Tibial nerve (tissue), 4 donors: Measurements from ENCODE around the gene CDH11. TPM values are rescaled to one million over a fixed set of nuclear protein-coding genes. Genes with fewer than 3 reads are reported as not detected.

Experiments
- DNase-seq, 2 donors: peaks; one replicate each; pipeline ENCODE4 v3.0.0-alpha.2; 2019; ENCODE audit warnings: low spot score in 2 of 2
- H3K27ac ChIP-seq, 4 donors: fragments of 200-600 bp; sonication (generic) in 3 of 4; one replicate each; pipeline ENCODE4 v1.5.1; 2017 to 2019; ENCODE audit warnings: mild to moderate bottlenecking in 1 of 4
- H3K27me3 ChIP-seq, 2 donors: fragments of 200-600 bp; sonication (generic) in 1 of 2; one replicate each; pipeline versions ENCODE4 v1.5.1 to v1.6.0; 2017 to 2019
- H3K36me3 ChIP-seq, 3 donors: fragments of 200-600 bp; sonication (generic); one replicate each; pipeline ENCODE4 v1.5.1; 2018 to 2019
- H3K4me1 ChIP-seq, 4 donors: fragments of 200-600 bp; sonication (generic) in 3 of 4; one replicate each; pipeline ENCODE4 v1.5.1; 2017 to 2019
- H3K4me3 ChIP-seq, 4 donors: fragments of 200-600 bp; sonication (generic) in 3 of 4; one replicate each; pipeline ENCODE4 v1.5.1; 2017 to 2019; ENCODE audit warnings: mild to moderate bottlenecking in 1 of 4, moderate library complexity in 1 of 4
- H3K9me3 ChIP-seq, 4 donors: fragments of 200-600 bp; sonication (generic) in 3 of 4; one replicate each; pipeline ENCODE4 v1.5.1; 2017 to 2019
- EP300 ChIP-seq, 2 donors: sonication (generic); formaldehyde crosslinking; IDR thresholded peaks; one replicate each; pipeline ENCODE4 v1.6.1; 2017; ENCODE audit warnings: antibody characterized with exemption in 2 of 2, mild to moderate bottlenecking in 1 of 2
- POLR2A ChIP-seq, 2 donors: fragments of 450-650 bp; IDR thresholded peaks; one replicate each; pipeline ENCODE4 v1.6.1; 2017; ENCODE audit warnings: antibody characterized with exemption in 2 of 2, mild to moderate bottlenecking in 2 of 2, moderate library complexity in 2 of 2
- WGBS, 2 donors: methylation state at CpG; one replicate each; pipeline ENCODE4 v1.1.5; 2018; 5-methylcytosine and 5-hydroxymethylcytosine counted together
- total RNA-seq, 4 donors: library from RNA; depleted of rRNA; stranded (reverse); fragments of >200 nt; gene quantifications; one replicate each; pipeline ENCODE4 v1.1.0, GENCODE V29; 2016
- TF ChIP-seq, protein P1 (sequence below), 5 experiments: fragments of 200-600 bp in 3 of 5; fragments of 450-650 bp in 2 of 5; sonication (generic) in 3 of 5; IDR thresholded peaks; one replicate each; pipeline ENCODE4 v1.5.1; 2016 to 2019; ENCODE audit warnings: antibody characterized with exemption in 5 of 5, mild to moderate bottlenecking in 3 of 5, moderate library complexity in 2 of 5

Gene CDH11
- total RNA-seq, 4 donors from 2014 or later, result 72.6 to 265 (median 98.1) TPM

DNA sequence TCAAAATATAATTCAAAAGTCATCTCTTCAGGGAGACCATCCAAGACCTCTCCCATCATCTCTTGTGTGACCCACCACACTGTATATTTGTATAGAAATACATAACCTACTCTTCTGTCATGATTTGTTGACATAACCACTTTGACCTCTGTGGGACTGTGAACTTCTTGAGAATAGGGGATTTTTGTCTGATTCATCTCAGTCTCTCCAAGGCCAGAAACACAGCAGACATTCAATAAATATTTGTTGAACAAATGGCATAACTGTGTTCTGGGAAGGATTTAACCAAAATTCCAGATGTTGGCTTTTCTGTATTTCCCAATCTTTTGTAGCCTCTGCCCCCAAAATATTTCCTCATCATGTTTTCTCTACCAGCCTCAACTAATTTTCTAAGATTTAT is 169.7 kb downstream of the CDH11 start:
- peak overlapping the region in 1 of 4 donors; percentile 29 for H3K27ac ChIP-seq
- DNase-seq, result no peak
- H3K4me1 ChIP-seq, result no peaks in the 10 kb centered on the region
- H3K27me3 ChIP-seq, result no peaks in the 10 kb centered on the region
- H3K36me3 ChIP-seq, result peaks cover 0 to 41% (median 0%) of the 10 kb centered on the region in 3 donors
- H3K9me3 ChIP-seq, result no peaks in the 10 kb centered on the region
- no peak overlapping the region for H3K4me3 ChIP-seq
- TF ChIP-seq POLR2A (IDR thresholded peaks at IDR 0.05) (no peak), EP300 (IDR thresholded peaks at IDR 0.05) (no peak)
- TF ChIP-seq, protein P1, sequence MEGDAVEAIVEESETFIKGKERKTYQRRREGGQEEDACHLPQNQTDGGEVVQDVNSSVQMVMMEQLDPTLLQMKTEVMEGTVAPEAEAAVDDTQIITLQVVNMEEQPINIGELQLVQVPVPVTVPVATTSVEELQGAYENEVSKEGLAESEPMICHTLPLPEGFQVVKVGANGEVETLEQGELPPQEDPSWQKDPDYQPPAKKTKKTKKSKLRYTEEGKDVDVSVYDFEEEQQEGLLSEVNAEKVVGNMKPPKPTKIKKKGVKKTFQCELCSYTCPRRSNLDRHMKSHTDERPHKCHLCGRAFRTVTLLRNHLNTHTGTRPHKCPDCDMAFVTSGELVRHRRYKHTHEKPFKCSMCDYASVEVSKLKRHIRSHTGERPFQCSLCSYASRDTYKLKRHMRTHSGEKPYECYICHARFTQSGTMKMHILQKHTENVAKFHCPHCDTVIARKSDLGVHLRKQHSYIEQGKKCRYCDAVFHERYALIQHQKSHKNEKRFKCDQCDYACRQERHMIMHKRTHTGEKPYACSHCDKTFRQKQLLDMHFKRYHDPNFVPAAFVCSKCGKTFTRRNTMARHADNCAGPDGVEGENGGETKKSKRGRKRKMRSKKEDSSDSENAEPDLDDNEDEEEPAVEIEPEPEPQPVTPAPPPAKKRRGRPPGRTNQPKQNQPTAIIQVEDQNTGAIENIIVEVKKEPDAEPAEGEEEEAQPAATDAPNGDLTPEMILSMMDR (IDR thresholded peaks at IDR 0.05), result no peak

DNA sequence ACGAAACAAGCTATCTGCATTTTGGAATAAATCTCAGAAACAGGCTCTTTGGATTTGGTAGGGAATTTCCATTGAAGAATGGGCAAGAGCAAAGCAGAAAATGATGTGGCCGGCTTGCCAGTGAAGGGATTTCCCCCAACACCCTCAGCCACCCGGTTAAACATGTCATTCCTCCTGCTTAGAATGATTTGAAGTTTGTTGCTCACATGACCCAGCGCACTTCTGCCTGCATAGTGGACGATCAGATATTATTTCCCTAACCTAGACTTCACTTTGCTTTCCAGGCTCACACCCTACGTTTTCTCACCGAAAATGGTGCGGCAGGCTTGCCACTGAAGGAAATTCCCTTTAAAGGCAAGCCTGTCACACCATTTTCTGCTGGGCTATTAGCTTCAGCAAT is 170.7 kb downstream of the CDH11 start:
- no peak for DNase-seq
- 92 to 94% methylated on average over 8 of the region's 8 CpGs for WGBS, 2 donors
- H3K9me3 ChIP-seq, result no peaks in the 10 kb centered on the region
- H3K4me1 ChIP-seq, result no peaks in the 10 kb centered on the region
- peaks cover 0 to 34% (median 0%) of the 10 kb centered on the region in 3 donors for H3K36me3 ChIP-seq
- TF ChIP-seq EP300 (IDR thresholded peaks at IDR 0.05) (no peak), POLR2A (IDR thresholded peaks at IDR 0.05) (no peak)
- TF ChIP-seq, protein P1 (IDR thresholded peaks at IDR 0.05), result no peak
- H3K27me3 ChIP-seq, result no peaks in the 10 kb centered on the region
- no peak overlapping the region for H3K27ac ChIP-seq
- no peak overlapping the region for H3K4me3 ChIP-seq

DNA sequence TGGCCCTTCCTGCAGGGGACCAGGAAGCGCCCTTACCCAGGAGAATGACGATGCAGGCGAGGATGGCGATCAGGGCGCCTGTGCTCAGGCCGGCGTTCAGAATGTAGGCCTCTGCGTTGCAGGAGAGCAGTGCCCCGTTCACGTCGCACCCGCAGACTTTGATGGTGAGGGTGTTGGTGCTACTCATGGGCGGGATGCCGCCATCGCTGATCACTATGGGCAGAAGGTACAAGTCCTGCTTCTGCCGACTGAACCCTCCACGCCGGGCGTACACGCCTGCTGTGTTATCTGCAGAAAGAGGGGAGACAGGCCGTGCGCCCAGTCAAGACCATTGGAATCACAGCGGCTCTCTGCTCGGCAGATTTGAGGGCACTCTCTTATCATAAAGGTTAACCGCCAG is 171.1 kb downstream of the CDH11 start:
- no peak for DNase-seq
- TF ChIP-seq EP300 (IDR thresholded peaks at IDR 0.05) (no peak), POLR2A (IDR thresholded peaks at IDR 0.05) (no peak)
- TF ChIP-seq, protein P1 (IDR thresholded peaks at IDR 0.05), result no peak
- WGBS, 2 donors, result 96 to 97% methylated on average over 25 of the region's 25 CpGs
- no peaks in the 10 kb centered on the region for H3K9me3 ChIP-seq
- H3K36me3 ChIP-seq, result peaks cover 0 to 34% (median 0%) of the 10 kb centered on the region in 3 donors
- H3K27ac ChIP-seq, result no peak overlapping the region
- H3K4me1 ChIP-seq, result no peaks in the 10 kb centered on the region
- no peak overlapping the region for H3K4me3 ChIP-seq
- H3K27me3 ChIP-seq, result no peaks in the 10 kb centered on the region

DNA sequence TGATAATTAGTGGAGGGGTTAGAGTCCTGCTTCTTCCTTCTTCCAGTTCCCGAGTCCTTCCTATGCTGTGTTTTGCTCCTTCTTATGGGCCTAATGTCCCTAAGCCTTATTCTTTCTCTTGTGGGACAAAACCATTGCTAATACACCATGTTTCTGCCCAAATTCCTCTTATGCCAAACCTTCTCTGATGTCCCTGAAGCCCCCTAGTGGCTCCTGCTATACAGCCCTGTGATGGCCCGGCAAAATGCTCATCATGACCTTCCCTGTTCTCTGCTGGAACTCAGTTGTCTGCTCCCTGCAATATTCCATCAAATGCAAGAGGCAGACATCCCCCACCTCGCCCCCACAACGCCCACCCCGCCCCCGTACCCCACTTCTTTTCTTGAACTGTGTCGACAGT is 171.6 kb downstream of the CDH11 start:
- Histone ChIP-seq H3K4me1 (no peaks in the 10 kb centered on the region), H3K9me3 (no peaks in the 10 kb centered on the region), H3K36me3 (peaks cover 0 to 34% (median 0%) of the 10 kb centered on the region in 3 donors), H3K27ac (no peak overlapping the region), H3K4me3 (no peak overlapping the region), H3K27me3 (no peaks in the 10 kb centered on the region)
- 86 to 91% methylated on average over 7 of the region's 7 CpGs for WGBS, 2 donors
- TF ChIP-seq POLR2A (IDR thresholded peaks at IDR 0.05), result no peak
- TF ChIP-seq, protein P1 (IDR thresholded peaks at IDR 0.05), result no peak
- TF ChIP-seq EP300 (IDR thresholded peaks at IDR 0.05), result no peak
- DNase-seq, result no peak

DNA sequence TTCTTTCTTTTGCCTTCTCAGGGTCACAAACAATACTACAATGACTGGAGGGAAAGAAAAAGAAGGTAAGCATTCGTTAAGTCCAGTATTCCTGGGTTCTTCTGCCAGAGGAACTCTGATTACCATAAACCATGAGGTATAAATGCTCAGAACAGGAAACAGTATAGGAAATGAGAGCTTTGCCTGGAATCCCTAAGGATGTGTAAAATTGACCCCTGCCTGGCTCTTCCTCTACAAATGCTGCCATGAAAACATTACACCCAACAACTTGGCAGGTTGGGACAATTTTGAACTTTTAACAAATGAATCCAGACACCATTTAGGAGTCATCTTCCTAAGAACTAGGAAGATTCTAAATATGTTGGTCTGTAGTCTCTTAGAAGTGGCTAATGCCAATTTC is 173.8 kb downstream of the CDH11 start:
- Histone ChIP-seq H3K27me3 (no peaks in the 10 kb centered on the region), H3K36me3 (peaks cover 0 to 34% (median 0%) of the 10 kb centered on the region in 3 donors), H3K4me3 (no peak overlapping the region), H3K27ac (no peak overlapping the region), H3K9me3 (no peaks in the 10 kb centered on the region), H3K4me1 (no peaks in the 10 kb centered on the region)
- no peak for DNase-seq
- TF ChIP-seq POLR2A (IDR thresholded peaks at IDR 0.05) (no peak), EP300 (IDR thresholded peaks at IDR 0.05) (no peak)
- TF ChIP-seq, protein P1 (IDR thresholded peaks at IDR 0.05), result no peak
- 29 to 36% methylated on average over 1 of the region's 1 CpG for WGBS, 2 donors
